NCI-H2196 (cell line): Measurements from ENCODE around the gene RAB28.

Experiments used
- DNase-seq: peaks from one replicate; lab custom pipeline; 2025; ENCODE audit not compliant: unreplicated experiment; lab: John Stamatoyannopoulos, UW

Gene RAB28

DNA sequence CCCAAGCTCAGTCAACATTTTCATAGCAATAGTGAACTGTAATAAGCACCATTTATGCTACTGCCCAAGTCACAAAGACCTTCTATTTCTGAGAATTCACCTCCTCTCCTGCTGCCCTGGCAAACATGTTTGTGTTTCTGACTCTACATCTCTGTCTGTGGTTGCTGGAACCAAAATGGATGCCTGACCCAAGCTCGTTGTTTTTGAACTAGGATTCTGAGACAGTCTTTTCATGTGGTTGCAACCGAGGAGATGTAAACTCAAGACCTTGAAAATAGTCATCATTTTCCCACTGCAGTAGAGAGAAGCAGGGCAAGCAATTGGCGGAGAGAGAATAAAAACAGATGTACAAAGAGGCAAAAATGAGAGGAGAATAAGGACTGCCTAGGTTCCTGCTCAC, 160.2 kb downstream of the RAB28 start:
- DNase-seq = no peak

DNA sequence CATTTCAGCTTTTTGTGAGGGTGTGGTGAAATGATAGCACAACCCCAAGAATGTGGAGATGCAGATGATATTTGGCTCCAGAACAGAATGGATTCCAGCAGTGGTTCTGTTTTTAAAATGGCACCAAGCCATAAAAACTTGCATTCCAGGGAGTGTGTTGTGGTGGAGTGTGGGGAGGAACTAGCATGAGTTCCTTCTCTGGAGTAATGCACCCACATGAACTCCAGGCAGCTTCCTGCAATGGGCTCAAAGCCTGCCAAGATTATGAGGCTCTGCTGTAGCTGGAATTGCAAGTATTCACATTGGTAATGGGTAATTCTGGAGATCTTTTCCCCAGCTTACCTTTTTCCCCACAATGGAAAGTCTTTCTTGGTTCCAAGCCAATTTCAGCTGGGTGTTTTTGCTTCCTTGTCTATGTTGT, 161.4 kb downstream of the RAB28 start:
- DNase-seq = no peak
